ENCODE data around the gene ANKRD37.

DNA sequence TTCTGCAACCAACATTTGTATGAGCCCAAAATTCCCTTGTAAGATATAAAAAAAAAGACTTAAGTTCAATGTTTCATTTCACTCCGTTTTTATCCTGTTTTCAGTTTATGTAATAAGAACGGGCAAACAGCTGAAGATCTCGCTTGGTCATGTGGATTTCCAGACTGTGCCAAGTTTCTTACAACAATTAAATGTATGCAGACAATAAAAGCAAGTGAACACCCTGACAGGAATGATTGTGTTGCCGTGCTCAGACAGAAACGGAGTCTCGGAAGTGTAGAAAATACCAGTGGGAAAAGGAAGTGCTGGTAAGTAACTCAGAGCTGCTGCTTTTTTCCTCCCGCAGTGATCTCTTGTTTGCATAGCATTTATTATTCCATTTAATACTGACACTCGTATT lies 2.8 kb downstream of the ANKRD37 start:
- TF ChIP-seq ZBTB17 (CRISPR knock-in tag; IDR thresholded peaks at IDR 0.05) (no peak), EZH2 (IDR thresholded peaks at IDR 0.05; ENCODE audit: borderline replicate concordance, low read depth, low read length) (no peak), ZFP1 (CRISPR knock-in tag; IDR thresholded peaks at IDR 0.05) (no peak), SMARCB1 (IDR thresholded peaks at IDR 0.05; ENCODE audit: insufficient read length, low read depth) (no peak), BRF1 (IDR thresholded peaks at IDR 0.05; ENCODE audit: borderline replicate concordance, extremely low read depth, insufficient read length) (no peak), RAD51 (IDR thresholded peaks at IDR 0.05; ENCODE audit: borderline replicate concordance, low read depth) (no peak), ELF4 (CRISPR knock-in tag; IDR thresholded peaks at IDR 0.05) (no peak), MED1 (CRISPR knock-in tag; IDR thresholded peaks at IDR 0.05; ENCODE audit: borderline replicate concordance) (no peak), JUN (IDR thresholded peaks at IDR 0.05; ENCODE audit: borderline replicate concordance, low read depth, low read length) (no peak), JUN (CRISPR knock-in tag; IDR thresholded peaks at IDR 0.05; ENCODE audit: borderline replicate concordance) (no peak), NFATC3 (IDR thresholded peaks at IDR 0.05) (no peak), MYC (IDR thresholded peaks at IDR 0.05; ENCODE audit: low read depth, low read length) (no peak), MYC (CRISPR knock-in tag; IDR thresholded peaks at IDR 0.05; ENCODE audit: borderline replicate concordance, low read depth) (no peak), POLR2AphosphoS5 (IDR thresholded peaks at IDR 0.05; ENCODE audit: control insufficient read depth, insufficient read depth, low read depth, low read length) (no peak), ZC3H4 (CRISPR knock-in tag; IDR thresholded peaks at IDR 0.05; ENCODE audit: borderline replicate concordance) (no peak)
- TF ChIP-seq, protein P1, sequence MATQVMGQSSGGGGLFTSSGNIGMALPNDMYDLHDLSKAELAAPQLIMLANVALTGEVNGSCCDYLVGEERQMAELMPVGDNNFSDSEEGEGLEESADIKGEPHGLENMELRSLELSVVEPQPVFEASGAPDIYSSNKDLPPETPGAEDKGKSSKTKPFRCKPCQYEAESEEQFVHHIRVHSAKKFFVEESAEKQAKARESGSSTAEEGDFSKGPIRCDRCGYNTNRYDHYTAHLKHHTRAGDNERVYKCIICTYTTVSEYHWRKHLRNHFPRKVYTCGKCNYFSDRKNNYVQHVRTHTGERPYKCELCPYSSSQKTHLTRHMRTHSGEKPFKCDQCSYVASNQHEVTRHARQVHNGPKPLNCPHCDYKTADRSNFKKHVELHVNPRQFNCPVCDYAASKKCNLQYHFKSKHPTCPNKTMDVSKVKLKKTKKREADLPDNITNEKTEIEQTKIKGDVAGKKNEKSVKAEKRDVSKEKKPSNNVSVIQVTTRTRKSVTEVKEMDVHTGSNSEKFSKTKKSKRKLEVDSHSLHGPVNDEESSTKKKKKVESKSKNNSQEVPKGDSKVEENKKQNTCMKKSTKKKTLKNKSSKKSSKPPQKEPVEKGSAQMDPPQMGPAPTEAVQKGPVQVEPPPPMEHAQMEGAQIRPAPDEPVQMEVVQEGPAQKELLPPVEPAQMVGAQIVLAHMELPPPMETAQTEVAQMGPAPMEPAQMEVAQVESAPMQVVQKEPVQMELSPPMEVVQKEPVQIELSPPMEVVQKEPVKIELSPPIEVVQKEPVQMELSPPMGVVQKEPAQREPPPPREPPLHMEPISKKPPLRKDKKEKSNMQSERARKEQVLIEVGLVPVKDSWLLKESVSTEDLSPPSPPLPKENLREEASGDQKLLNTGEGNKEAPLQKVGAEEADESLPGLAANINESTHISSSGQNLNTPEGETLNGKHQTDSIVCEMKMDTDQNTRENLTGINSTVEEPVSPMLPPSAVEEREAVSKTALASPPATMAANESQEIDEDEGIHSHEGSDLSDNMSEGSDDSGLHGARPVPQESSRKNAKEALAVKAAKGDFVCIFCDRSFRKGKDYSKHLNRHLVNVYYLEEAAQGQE (IDR thresholded peaks at IDR 0.05; ENCODE audit: borderline replicate concordance) = no peak
- TF ChIP-seq, protein P1 (CRISPR knock-in tag; IDR thresholded peaks at IDR 0.05; ENCODE audit: low read depth) = no peak

Data from K562 (cell line).